NCI-H2196 treated with DMSO at 0.1 percent for 48 hours (cell line): ENCODE data around the gene MEIS1.

ENCODE experiments used
- DNase-seq: peaks from one replicate; lab custom pipeline; 2025; ENCODE audit not compliant: unreplicated experiment; lab: John Stamatoyannopoulos, UW

MEIS1 gene

DNA sequence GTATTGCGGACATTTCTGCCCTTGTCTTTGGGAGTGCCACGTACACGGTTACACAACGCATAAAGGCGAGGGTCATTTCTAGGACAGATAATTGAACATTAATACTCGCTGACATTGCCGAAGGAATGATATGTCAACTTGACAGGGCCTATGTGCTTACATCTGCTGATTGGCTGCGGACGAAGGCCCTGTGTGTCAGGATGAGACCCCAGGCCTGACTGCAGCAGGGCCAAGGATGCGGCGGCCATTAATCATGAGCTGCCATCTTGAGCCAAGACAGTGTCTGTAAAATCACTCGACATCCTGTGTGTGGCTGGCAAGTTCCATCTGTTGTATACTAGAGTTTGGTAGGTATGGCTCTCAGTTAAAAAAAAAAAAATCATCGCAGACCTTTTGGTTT is 96.6 kb downstream of the MEIS1 start:
- DNase-seq, result no peak

DNA sequence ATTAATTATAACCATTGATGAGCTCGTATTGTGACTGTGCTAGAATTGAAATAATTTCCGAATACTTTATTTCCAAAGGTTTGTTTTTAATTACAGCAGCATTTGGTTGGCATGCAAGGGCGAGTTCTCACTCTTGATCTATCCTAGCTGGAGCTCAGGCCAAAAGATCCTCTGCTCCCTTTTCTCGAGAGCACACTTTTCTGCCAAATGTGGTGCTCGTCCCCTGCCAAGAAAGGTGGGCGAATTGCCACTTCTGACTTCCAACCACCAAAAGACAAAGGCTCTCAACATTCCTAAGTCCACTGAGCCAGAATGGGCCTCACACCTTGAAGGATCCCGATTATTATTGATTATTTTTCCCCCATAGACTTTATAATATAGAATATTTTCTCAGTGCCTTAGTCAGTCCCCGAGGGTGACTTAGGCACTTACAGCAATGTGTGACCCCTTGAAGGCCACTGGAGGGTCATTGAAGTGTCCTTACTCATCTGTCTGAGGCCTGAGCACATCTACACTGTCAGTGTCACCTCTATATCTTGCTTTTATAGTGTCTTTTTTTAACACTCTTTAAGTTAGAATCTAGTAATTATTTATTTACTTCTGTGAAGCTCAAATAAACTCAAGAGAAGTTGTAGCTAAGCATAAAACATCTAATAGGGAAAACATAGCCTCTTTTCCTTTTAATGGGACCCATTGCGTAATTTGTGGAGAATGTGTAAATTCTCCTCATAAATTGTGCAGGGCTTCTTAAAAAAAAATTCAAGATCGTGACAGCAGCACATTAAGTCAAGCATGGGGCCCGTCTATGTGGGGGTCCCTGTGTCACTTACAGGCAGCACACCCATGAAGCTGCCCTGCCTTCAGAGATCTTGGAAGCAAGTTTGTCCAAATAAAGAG is 98.3 kb downstream of the MEIS1 start:
- DNase-seq, result no peak

DNA sequence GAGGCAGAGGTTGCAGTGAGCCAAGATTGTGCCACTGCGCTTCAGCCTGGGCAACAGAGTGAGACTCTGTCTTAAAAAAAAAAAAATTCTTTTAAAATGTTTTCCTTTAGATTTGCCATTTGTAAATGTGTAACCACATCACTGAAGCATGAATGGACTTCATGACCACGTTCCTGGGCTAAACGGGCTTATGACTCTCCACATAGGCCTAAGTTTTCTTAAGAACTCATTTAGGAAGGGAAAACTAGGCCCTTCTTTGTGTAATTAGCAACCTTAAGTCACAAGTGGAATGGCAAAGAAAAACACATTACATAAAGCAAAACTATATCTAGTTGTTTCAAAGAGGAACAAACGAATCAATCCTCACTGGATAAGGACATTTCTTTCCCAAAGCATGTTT is 99.5 kb downstream of the MEIS1 start:
- no peak for DNase-seq

DNA sequence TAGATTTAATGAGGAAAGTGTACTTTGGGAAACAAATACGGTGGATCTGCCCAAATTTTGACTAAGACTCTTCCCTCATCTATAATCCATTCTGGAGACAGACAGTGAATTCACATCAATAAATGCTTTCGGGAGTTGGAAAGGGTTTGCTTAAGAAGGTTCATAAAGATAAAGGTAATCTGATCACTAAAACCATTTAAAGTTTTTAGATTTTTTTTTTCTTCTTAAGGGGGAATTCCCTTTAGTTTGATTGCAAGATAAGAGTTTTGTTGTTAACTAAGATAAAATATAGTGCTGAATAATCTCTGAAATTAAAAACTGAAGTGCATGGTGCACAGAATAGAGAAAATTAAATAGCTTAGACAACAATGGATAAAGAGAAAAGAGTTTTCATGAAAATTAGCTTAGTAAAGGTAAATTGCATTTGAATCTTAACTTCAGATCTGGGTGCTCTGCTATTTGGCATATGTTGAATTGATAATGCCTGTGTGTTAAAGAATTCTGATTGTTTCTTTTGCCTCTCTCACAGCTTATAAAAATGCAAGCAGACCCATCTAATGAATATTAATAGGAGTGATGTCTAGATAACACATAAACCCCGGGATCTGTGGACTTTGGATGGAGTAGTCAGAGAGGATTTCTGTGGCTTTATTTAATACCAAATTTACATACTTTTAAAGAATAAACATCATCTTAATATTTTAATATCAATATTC is 100.8 kb downstream of the MEIS1 start:
- DNase-seq, result no peak

DNA sequence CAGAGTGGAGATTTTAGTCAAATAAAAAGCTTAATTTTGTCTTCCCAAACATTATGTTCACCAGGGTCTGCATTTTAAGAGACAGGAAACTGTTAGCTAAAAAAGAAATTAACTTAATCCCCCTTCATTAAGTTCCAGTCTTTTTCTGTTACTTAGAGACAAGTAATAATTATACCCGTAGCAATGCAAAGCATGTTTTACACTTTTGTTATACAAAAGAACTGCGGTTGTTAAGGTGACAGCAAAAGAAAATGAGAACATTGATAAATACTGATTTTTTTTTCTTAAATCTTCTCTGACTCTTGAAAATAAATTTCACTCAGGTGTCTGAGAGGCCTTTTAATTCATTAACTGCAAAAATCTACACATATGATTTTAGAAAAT is 101.4 kb downstream of the MEIS1 start:
- DNase-seq, result no peak

DNA sequence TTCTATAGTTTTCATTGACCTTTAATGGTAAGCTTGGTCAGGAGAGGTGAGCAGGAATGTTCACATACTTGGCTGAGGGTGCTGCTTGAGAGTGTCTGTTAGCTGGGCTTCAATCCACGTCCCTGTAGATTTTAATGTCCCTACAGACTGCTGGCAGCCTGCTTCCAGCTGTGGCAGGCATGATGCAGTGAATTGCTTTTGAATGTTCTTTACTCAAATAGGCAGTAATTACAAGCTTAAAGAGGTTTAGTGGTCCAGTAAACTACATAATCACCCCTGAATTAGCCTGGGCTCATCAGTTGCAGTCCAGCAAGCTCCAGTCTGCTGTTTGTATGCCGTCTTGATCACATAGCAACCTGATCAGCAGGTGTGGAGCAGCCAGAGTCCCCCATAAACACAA is 102.1 kb downstream of the MEIS1 start:
- DNase-seq, result no peak

DNA sequence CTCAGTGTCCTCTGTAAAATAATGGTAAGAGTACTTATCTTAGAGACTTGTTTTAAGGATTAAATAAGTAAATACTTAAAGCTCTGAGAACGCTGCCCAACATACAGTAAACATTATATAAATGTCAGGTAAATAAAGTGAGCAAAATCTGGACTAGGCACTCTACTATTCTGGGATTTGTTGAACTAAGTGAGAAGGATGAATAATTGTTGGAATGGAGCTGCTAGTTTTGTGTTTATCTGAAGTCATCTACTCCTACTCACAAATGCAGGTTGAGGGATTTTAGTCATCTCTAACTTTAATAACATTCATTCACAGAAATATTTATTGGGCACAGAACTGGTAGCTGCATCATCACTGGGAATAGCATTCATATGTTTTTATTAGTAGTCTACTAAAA is 103.4 kb downstream of the MEIS1 start:
- DNase-seq, result no peak

DNA sequence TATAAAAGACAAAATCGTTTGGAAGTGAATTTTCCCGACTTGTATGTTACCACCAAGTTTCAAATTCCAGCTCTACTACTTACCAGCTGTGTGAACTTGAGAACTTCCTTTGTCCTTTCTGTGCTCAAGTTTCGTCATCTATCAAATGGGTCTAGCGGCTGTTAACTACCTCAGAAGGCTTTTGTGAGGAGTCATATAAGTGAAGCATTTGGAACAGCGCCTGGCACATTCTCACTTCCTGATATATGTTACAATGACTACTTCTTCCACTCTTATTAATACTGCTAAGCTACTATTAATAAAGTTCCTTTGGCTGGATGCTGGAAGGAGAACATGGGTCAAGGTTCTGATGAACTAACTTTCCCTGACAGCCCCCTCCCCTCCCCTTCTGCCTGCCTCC is 104.5 kb downstream of the MEIS1 start:
- no peak for DNase-seq

DNA sequence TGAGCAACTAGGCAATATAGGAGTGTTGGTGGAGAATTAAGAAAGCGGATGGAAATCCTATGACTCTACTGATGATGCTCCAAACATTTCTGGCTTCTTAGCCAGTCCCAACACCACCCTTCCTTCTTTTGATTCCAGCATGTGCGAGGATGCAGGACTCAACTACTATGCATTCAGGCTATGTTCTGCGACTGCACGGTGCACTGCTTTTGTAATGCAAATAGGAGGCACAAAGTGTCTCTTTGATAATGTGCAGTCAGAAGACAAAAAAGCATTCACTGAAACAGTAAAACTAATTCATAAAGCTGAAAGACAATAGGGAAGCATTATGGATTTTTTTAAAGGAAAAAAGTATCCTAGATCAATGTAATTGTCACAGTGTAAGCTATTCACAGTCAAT is 106.7 kb downstream of the MEIS1 start:
- DNase-seq, result no peak

DNA sequence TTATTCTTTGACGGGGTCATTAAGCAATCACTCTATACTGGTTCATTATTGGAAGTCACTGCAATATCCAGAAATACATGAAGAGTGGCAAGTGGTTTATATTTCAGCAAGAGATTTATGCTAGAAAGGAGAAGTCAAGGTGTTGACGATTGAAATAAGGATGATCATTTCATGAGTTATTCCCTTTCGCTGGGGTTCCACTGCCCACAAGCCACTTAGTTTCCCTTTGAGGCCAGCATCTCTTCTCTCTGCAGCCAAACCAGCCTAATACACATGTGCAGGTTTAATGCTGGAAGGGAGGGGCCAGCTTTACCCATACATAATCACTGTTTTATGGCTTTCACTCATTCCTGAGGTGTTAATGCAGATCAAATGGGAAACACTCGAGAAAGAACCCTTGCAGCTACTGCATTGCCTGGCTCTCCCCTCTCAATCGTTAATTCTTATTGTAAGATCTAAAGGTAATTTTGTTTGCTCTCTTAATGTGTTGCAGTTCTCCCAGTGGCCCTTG is 108.4 kb downstream of the MEIS1 start:
- no peak for DNase-seq

DNA sequence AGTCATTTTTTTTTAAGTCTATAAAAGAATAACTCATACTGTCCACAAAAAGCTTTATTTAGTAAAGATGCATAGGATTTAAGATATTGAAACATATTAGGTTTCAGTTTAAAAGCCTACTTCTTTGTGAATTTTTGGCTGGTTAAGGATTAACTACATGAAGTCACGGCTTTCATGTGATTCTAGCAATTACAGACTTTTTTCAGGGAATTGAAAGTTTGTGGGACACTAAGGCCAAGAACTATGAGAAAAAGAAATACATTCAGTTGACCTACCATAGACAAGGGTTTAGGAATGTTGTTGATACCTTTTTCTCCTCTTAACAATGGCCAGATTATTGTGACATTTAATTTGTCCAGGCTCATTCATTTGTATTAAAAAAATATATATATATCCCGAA is 109.3 kb downstream of the MEIS1 start:
- no peak for DNase-seq

DNA sequence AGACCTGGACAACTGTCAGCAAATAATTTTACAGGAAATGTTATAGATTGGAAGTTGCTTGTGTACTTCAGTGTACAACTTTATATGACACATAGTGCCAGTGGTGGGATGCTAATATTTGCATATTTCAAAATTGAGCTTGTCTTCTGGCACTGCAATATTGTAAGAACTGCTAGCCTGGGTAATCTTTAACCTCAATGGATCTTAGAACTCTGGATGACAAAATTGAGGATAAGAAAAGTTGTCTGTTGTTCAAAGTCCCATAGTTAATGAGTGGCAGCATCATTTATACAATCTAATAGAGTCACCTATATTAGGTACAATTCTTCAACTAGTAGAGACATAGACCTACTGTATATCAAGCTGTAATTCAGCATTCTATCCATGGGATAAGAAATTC is 110.3 kb downstream of the MEIS1 start:
- DNase-seq, result no peak

DNA sequence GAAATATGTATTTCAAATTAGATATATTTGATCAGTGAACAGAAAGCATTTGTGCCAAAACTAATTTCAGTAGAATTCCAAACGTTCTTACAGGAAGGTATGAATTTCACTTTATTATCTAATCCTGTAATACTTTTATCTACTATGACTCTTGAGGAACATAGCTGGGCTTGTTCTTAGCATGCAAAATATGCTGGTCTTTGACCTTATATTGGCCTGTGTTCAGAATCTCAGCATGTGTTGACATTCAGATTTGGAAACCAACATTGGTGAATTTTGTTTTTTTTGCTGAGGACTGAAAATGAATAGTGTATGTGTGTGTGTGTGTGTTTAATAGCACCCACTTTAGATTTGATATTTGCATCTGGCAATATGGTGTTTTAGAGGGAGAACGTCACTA is 112.2 kb downstream of the MEIS1 start:
- DNase-seq, result no peak

DNA sequence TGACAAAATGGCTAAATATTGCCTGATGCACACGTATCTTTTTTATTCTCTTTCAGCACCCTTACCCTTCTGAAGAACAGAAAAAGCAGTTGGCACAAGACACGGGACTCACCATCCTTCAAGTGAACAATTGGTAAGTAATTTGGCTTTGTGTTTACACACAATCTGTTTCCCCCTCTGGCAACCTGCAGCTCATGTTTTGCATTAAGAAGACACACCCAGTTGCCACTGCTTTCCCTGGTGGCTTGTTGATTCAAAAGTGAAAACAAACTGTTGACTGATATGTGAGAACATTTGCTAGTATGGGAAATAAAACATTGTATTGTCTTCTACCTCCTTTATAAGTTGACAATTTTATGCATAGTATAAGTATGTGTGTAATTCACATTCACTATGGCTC is 113.0 kb downstream of the MEIS1 start:
- DNase-seq, result no peak

DNA sequence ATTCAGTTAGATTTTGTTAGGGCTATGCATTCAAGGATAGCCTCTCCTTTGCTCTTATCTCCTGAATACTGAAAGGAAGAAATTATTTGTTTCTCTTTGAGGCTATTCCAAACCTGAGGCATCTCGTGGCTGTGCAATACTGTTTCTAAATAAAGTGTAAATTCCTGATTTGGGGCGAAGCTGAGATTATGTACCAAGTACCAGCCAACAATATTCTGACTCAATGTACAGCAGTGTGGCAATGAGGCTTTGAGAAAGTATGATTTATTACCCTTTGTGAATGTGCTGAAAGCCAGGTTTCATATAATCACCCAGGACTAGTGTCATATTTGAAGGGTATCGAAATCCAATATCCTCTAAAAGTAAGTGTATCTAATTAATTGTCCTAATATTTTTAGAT is 113.5 kb downstream of the MEIS1 start:
- DNase-seq, result no peak

DNA sequence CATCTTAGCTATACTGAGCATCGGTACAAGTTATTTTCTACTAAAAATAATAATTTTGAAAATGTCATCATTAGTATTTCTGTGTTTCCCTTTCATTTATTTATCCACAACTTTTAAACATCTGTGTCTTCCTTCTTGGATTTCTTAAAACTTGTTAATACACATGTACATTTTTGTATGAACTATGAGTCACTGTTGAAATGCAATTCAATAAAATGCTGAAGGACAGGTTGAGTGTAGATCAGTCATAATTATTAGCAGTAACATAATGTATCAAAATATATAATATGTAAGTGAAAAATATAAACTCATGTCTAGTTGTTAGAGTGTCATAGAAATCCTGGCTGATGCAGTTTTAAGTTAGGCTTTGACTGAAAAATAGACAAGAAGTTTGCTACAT is 115.9 kb downstream of the MEIS1 start:
- no peak for DNase-seq

DNA sequence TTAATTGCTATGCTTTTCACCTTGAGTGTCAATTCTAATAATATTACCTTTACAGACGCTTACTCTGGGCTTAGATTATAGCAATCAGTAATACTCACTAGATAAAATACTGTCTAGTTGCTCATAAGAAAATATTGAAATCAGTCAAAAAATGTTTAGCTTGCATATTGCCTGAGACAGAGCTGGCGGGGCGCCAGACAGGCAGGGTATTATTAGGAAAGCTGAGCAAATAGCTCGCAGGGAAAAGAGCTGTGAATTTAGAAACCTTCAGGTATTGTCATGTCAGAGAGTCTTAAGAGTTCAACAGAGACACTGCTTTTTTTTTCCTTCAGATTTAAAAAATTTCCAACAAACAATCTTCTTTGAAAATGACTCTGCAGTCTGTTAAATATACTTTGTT is 118.4 kb downstream of the MEIS1 start:
- no peak for DNase-seq

DNA sequence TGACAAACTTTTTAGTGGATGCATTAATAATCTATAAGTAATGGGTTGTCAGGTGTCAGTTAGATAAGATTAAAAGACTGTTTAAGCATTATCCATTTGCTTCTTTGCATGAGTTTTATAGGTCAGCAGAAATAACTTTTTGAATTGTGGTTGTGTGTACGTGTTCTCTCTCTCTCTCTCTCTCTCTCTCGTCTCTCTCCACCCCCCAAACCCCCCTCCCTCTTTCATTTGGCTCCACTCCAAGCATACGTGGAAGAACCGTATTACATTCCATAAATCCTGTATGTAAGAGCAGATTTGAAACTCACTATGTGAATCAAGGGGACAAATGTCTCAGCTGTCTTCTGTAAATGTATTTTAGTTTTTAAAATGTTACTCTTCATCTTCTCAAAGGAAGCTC is 120.2 kb downstream of the MEIS1 start:
- DNase-seq, result no peak

DNA sequence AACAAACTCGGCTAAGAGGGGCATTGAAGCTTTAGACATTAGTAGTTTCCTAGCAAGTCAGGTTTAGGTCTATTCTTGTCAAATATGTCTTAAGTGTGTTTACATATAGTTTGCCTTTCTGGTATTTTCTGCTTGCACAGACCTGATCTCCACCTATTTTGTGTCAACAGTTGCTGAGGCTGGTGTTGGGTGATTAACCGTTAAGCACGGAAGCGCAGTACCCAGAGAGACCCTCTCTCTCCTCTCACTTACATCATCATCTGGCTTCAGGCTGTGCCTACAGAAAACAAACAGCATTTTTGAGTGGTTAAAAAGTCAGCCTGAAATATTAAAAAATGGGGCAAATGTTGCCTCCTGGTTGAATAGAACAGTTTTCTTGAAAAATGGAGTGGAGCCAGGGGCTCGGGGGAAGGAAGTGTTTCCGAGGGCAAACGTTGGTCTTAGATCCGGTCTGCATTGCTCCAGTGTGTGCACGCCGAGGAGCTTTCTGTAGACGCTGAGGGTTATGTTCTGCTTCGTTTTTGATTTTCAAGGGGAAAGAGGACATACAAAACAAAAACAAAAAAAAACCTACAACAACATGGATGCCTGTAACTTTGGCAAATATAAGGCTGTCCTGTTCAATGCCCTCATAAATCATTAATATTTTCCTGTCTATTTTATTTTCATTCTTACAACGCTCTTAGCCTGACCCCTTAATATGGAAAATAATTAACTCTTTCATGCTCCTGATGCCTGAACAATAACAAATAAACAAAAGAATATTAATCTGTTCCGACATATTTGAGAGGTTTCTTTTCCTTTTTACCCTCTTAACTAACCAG is 120.8 kb downstream of the MEIS1 start:
- no peak for DNase-seq

DNA sequence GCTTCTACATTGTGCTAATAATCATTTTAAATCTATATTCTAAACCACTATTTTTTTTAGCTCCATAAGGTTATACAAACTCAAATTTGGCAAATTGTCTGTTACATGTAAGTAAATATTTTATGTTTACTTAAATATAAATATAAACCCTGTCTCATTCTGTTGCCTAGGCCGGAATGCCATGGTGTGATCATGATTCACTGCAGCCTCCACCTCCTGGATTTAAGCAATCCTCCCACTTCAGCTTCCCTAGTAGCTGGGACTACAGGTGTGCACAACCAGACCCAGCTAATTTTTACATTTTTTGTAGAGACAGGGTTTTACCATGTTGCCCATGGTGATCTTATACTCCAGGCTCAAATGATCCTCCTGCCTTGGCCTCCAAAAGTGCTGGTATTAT is 124.7 kb downstream of the MEIS1 start:
- DNase-seq, result no peak

DNA sequence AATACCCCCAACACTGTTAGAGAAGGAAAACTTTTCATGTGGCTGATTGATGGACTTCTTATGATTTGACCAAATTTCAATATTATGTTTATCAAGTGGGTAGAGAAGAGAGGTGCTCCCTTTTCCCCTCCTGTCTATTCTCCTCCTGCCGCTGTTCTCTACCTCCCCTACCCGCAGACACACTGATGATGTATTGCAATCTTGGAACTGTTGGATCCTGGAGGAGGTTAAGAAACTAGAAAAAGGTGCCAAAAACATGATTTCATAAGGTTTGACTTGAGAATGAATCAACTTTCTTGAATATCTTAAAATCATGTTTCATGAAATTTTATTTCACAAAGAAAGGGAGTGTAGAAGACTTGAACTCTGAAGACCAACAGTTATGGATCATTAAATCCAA is 125.8 kb downstream of the MEIS1 start:
- DNase-seq, result no peak
